IMR-90 (cell line): ENCODE data around the gene MIR17HG. TPM values are rescaled to one million over a fixed set of nuclear protein-coding genes. Genes with fewer than 3 reads are reported as not detected.

Experiments used
- ATAC-seq: fragments of 200-7000 bp; cut with Tn5 transposase; 2 replicates; pipeline ENCODE4 v1.9.1; 2020; ENCODE audit warnings: low read depth, mild to moderate bottlenecking, moderate library complexity
- BruUV-seq: library from RNA; stranded (reverse); fragments of 400-500 nt; replicated peaks from 2 replicates; lab custom pipeline; 2021; lab: Mats Ljungman, UMichigan
- CTCF ChIA-PET: fragments of 300-600 bp; formaldehyde crosslinking; extraction: SDS; loops from one replicate; lab custom pipeline; 2021; ENCODE audit warnings: antibody characterized with exemption; lab: Yijun Ruan, JAX
- POLR2A ChIA-PET: fragments of 300-600 bp; sonication (Branson Sonifier 250); formaldehyde crosslinking; loops from one replicate; lab custom pipeline; 2022; ENCODE audit warnings: antibody characterized with exemption; ENCODE audit not compliant: unreplicated experiment; lab: Charles Lee
- DNase-seq: peaks from one replicate; pipeline ENCODE4 v3.0.0; 2013
- H2AFZ ChIP-seq: replicated peaks from 2 replicates; pipeline ENCODE3; 2013; ENCODE audit warnings: low read length, mild to moderate bottlenecking; ENCODE audit not compliant: poor library complexity
- H2AK5ac ChIP-seq: 2 replicates; pipeline ENCODE4 v1.6.1; 2013; ENCODE audit warnings: low read depth, low read length, inconsistent platforms
- H2AK9ac ChIP-seq: replicated peaks from 2 replicates; pipeline ENCODE3; 2013; ENCODE audit warnings: mild to moderate bottlenecking, low read depth, low read length, moderate library complexity; ENCODE audit not compliant: poor library complexity
- H2BK120ac ChIP-seq: 2 replicates; pipeline ENCODE4 v1.6.1; 2013; ENCODE audit warnings: low read depth, low read length, inconsistent platforms
- H2BK15ac ChIP-seq: 3 replicates; pipeline ENCODE4 v1.6.1; 2013; ENCODE audit warnings: low read depth, low read length, inconsistent platforms
- H2BK20ac ChIP-seq: 2 replicates; pipeline ENCODE4 v1.6.1; 2013; ENCODE audit warnings: low read depth, mild to moderate bottlenecking, inconsistent platforms, low read length, moderate library complexity
- H2BK5ac ChIP-seq: 2 replicates; pipeline ENCODE4 v1.6.1; 2013; ENCODE audit warnings: mild to moderate bottlenecking, low read depth, low read length, inconsistent platforms; ENCODE audit not compliant: poor library complexity, severe bottlenecking
- H3K14ac ChIP-seq: replicated peaks from 2 replicates; pipeline ENCODE4 v1.6.1; 2013; ENCODE audit warnings: low read depth, low read length, inconsistent platforms
- H3K18ac ChIP-seq: 2 replicates; pipeline ENCODE4 v1.6.1; 2013; ENCODE audit warnings: low read depth, low read length, control low read depth
- H3K23ac ChIP-seq: 2 replicates; pipeline ENCODE4 v1.6.1; 2013; ENCODE audit warnings: low read depth, low read length, inconsistent platforms
- H3K27ac ChIP-seq: 2 replicates; pipeline ENCODE4 v1.5.1; 2013; ENCODE audit warnings: mild to moderate bottlenecking, control low read depth, low read length; ENCODE audit not compliant: insufficient read depth
- H3K27me3 ChIP-seq: 2 replicates; pipeline ENCODE4 v1.6.1; 2013; ENCODE audit warnings: low read length; ENCODE audit not compliant: control insufficient read depth, insufficient read depth
- H3K36me3 ChIP-seq: 2 replicates; pipeline ENCODE4 v1.6.1; 2013; ENCODE audit warnings: low read length, mixed read lengths; ENCODE audit not compliant: control insufficient read depth, insufficient read depth
- H3K4ac ChIP-seq: 2 replicates; pipeline ENCODE4 v1.6.1; 2013; ENCODE audit warnings: low read depth, low read length, inconsistent platforms
- H3K4me1 ChIP-seq: 2 replicates; pipeline ENCODE4 v1.6.1; 2013; ENCODE audit warnings: low read length, mixed read lengths; ENCODE audit not compliant: control insufficient read depth, insufficient read depth
- H3K4me2 ChIP-seq: 2 replicates; pipeline ENCODE4 v1.6.1; 2013; ENCODE audit warnings: low read depth, mild to moderate bottlenecking, control low read depth, low read length, moderate library complexity
- H3K4me3 ChIP-seq: 2 replicates; pipeline ENCODE4 v1.5.1; 2013; ENCODE audit warnings: low read depth, mild to moderate bottlenecking, control low read depth, low read length, moderate library complexity; ENCODE audit not compliant: insufficient read depth
- H3K56ac ChIP-seq: 2 replicates; pipeline ENCODE4 v1.6.1; 2013; ENCODE audit warnings: low read length, inconsistent platforms; ENCODE audit not compliant: insufficient read depth; ENCODE audit errors: extremely low read depth
- H3K79me1 ChIP-seq, 2 experiments: 2 replicates each; pipeline ENCODE4 v1.6.1; 2013; ENCODE audit warnings: low read length in 2 of 2, inconsistent platforms in 1 of 2, low read depth in 1 of 2
- H3K9ac ChIP-seq: 2 replicates; pipeline ENCODE4 v1.6.1; 2013; ENCODE audit warnings: low read depth, low read length, control low read depth
- H3K9me1 ChIP-seq: 2 replicates; pipeline ENCODE4 v1.6.1; 2013; ENCODE audit warnings: low read length, inconsistent platforms; ENCODE audit not compliant: insufficient read depth
- H3K9me3 ChIP-seq: 2 replicates; pipeline ENCODE4 v1.6.1; 2013; ENCODE audit warnings: low read length; ENCODE audit not compliant: control insufficient read depth, insufficient read depth
- H4K20me1 ChIP-seq: 2 replicates; pipeline ENCODE4 v1.6.1; 2013; ENCODE audit warnings: low read length, inconsistent platforms; ENCODE audit not compliant: insufficient read depth
- H4K5ac ChIP-seq: 2 replicates; pipeline ENCODE4 v1.6.1; 2013; ENCODE audit warnings: mild to moderate bottlenecking, low read depth, low read length, control low read depth
- H4K8ac ChIP-seq, 2 experiments: 2 replicates each; pipeline ENCODE4 v1.6.1; 2013; ENCODE audit warnings: low read depth in 2 of 2, low read length in 2 of 2, control low read depth in 1 of 2, inconsistent platforms in 1 of 2
- H4K91ac ChIP-seq: 2 replicates; pipeline ENCODE4 v1.6.1; 2013; ENCODE audit warnings: low read depth, low read length, inconsistent platforms; ENCODE audit not compliant: insufficient read depth
- CHD1 ChIP-seq: IDR thresholded peaks from 2 replicates; pipeline ENCODE4 v1.6.1; 2012; ENCODE audit warnings: low read depth, low read length, improper control_type of control experiment
- MAFK ChIP-seq: IDR thresholded peaks from 2 replicates; pipeline ENCODE4 v1.6.1; 2012; ENCODE audit warnings: low read depth, low read length, improper control_type of control experiment
- MAZ ChIP-seq: IDR thresholded peaks from 2 replicates; pipeline ENCODE4 v1.6.1; 2012; ENCODE audit warnings: low read depth, mild to moderate bottlenecking, low read length, improper control_type of control experiment, moderate library complexity, borderline replicate concordance
- MXI1 ChIP-seq: IDR thresholded peaks from 2 replicates; pipeline ENCODE4 v1.6.1; 2012; ENCODE audit warnings: low read depth, mild to moderate bottlenecking, low read length, moderate library complexity, borderline replicate concordance
- NFE2L2 ChIP-seq: fragments of 150-350 bp; IDR thresholded peaks from 2 replicates; pipeline ENCODE4 v1.6.1; 2016; ENCODE audit warnings: low read depth, mild to moderate bottlenecking, low read length
- POLR2A ChIP-seq: IDR thresholded peaks from 2 replicates; pipeline ENCODE4 v1.6.1; 2012; ENCODE audit warnings: mild to moderate bottlenecking, low read depth, low read length
- SMC3 ChIP-seq: fragments of 150-350 bp; IDR thresholded peaks from 2 replicates; pipeline ENCODE4 v1.6.1; 2016; ENCODE audit warnings: low read depth, mild to moderate bottlenecking, antibody characterized with exemption, low read length, moderate library complexity
- USF2 ChIP-seq: fragments of 150-350 bp; IDR thresholded peaks from 2 replicates; pipeline ENCODE4 v1.6.1; 2017; ENCODE audit warnings: mild to moderate bottlenecking, antibody characterized with exemption, low read length, low read depth
- WGBS, 2 experiments: methylation state at CpG; one replicate each; pipeline versions ENCODE4 v1.1.5 to v1.1.7; 2013; ENCODE audit warnings: missing lambda C conversion rate in 2 of 2; ENCODE audit not compliant: insufficient read length in 1 of 2; ENCODE audit errors: extremely low coverage in 2 of 2; 5-methylcytosine and 5-hydroxymethylcytosine counted together
- dilution Hi-C: fragments of 300-500 bp; cut with HindIII; formaldehyde crosslinking; loops from one replicate; pipeline ENCODE4 v1.14.3; 2018; ENCODE audit warnings: low sequenced_read_pairs; ENCODE audit not compliant: unreplicated experiment
- in situ Hi-C: fragments of 300-500 bp; cut with MboI; formaldehyde crosslinking; loops from 3 replicates; pipeline ENCODE4 v1.14.3; 2019; ENCODE audit warnings: low sequenced_read_pairs, inconsistent platforms, mixed read lengths
- intact Hi-C: fragments of 100-400 bp; cut with micrococcal nuclease; formaldehyde crosslinking; loops from 2 replicates; pipeline ENCODE4 v1.10.0; 2022
- polyA plus RNA-seq, 3 experiments: library from polyadenylated mRNA; depleted of rRNA; stranded (reverse); fragments of >200 nt; gene quantifications; 2 replicates each; pipeline ENCODE4 v1.2.3, GENCODE V29; 2012; ENCODE audit warnings: low replicate concordance in 1 of 3
- total RNA-seq: library from RNA; depleted of rRNA; stranded (reverse); fragments of >200 nt; gene quantifications from 2 replicates; pipeline ENCODE4 v1.2.3, GENCODE V29; 2012

Gene MIR17HG
- total and polyA plus RNA-seq, 2 of the 4 experiments (the other 2 are of a cell fraction), result 0.77 to 3.0 TPM

GRCh38 chr13:91361755-91362271, 14.3 kb downstream of the MIR17HG start:
- no peak overlapping the region for H3K18ac ChIP-seq
- H2BK20ac ChIP-seq, result no peak overlapping the region
- dilution Hi-C loops (no loop called here), intact Hi-C loops (no loop called here), in situ Hi-C loops (no loop called here)
- no peak overlapping the region for H4K8ac ChIP-seq
- H3K4me1 ChIP-seq, result no peaks in the 10 kb centered on the region
- no peaks in the 10 kb centered on the region for H4K20me1 ChIP-seq
- no TSS peak for BruUV-seq
- peak; percentile 32; the same call in 1 of the 2 replicates for ATAC-seq
- H3K9ac ChIP-seq, result no peak overlapping the region
- H2AK5ac ChIP-seq, result no peak overlapping the region
- H3K9me3 ChIP-seq, result no peaks in the 10 kb centered on the region
- ChIA-PET POLR2A (no interaction called here), CTCF (no interaction called here)
- no peak overlapping the region for H4K91ac ChIP-seq
- no peak overlapping the region for H2AK9ac ChIP-seq
- no peaks in the 10 kb centered on the region for H3K27me3 ChIP-seq
- no peak overlapping the region for H2BK120ac ChIP-seq
- no peaks in the 10 kb centered on the region for H3K79me1 ChIP-seq
- H3K4me2 ChIP-seq, result no peak overlapping the region
- no peak overlapping the region for H3K4ac ChIP-seq
- no peak overlapping the region for H3K23ac ChIP-seq
- H3K9me1 ChIP-seq, result peaks cover 6% of the 10 kb centered on the region; the same call in 1 of the 2 replicates
- no peak for TF ChIP-seq CHD1
- no peak for TF ChIP-seq MAFK
- no peak for TF ChIP-seq POLR2A
- TF ChIP-seq MXI1, result no peak
- no peak for TF ChIP-seq USF2
- TF ChIP-seq MAZ, result no peak
- no peak for TF ChIP-seq NFE2L2
- TF ChIP-seq SMC3, result no peak
- H2AFZ ChIP-seq, result no peak overlapping the region
- no peak overlapping the region for H3K4me3 ChIP-seq
- no peak overlapping the region for H2BK5ac ChIP-seq
- no peak overlapping the region for H4K5ac ChIP-seq
- no peak overlapping the region for H3K27ac ChIP-seq
- no peak overlapping the region for H3K56ac ChIP-seq
- no peak for DNase-seq
- H2BK15ac ChIP-seq, result no peak overlapping the region
- no CpG with 5 or more reads among the region's 1 CpG for WGBS, 2 experiments
- peaks cover under 1% of the 10 kb centered on the region; the same call in 1 of the 2 replicates for H3K36me3 ChIP-seq
- no peak overlapping the region for H3K14ac ChIP-seq
